ENCODE measurements around the gene SLC24A1.
A peak's percentile ranks its signal among the peaks of the same experiment; 100 is the strongest.

GRCh38 chr15:65638681-65639089 lies 16.9 kb downstream of the SLC24A1 start:
- TF ChIP-seq CTCF (IDR thresholded peaks at IDR 0.05) (peak; percentile 86), POLR2AphosphoS5 (IDR thresholded peaks at IDR 0.05; ENCODE audit: low read depth, low read length) (no peak), TCF7L2 (IDR thresholded peaks at IDR 0.05; ENCODE audit: low read depth, low read length) (no peak)
- TF ChIP-seq, protein P1, sequence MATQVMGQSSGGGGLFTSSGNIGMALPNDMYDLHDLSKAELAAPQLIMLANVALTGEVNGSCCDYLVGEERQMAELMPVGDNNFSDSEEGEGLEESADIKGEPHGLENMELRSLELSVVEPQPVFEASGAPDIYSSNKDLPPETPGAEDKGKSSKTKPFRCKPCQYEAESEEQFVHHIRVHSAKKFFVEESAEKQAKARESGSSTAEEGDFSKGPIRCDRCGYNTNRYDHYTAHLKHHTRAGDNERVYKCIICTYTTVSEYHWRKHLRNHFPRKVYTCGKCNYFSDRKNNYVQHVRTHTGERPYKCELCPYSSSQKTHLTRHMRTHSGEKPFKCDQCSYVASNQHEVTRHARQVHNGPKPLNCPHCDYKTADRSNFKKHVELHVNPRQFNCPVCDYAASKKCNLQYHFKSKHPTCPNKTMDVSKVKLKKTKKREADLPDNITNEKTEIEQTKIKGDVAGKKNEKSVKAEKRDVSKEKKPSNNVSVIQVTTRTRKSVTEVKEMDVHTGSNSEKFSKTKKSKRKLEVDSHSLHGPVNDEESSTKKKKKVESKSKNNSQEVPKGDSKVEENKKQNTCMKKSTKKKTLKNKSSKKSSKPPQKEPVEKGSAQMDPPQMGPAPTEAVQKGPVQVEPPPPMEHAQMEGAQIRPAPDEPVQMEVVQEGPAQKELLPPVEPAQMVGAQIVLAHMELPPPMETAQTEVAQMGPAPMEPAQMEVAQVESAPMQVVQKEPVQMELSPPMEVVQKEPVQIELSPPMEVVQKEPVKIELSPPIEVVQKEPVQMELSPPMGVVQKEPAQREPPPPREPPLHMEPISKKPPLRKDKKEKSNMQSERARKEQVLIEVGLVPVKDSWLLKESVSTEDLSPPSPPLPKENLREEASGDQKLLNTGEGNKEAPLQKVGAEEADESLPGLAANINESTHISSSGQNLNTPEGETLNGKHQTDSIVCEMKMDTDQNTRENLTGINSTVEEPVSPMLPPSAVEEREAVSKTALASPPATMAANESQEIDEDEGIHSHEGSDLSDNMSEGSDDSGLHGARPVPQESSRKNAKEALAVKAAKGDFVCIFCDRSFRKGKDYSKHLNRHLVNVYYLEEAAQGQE (IDR thresholded peaks at IDR 0.05; ENCODE audit: insufficient read depth in 1 of 2, low read depth in 2 of 2, low read length in 1 of 2): no peak

Data from Panc1 (cell line).